Neuronal stem cell (in vitro differentiated cells): Measurements from ENCODE around the gene JAML.

Experiments used
- DNase-seq: peaks from one replicate; pipeline ENCODE4 v3.0.0-alpha.2; 2013; ENCODE audit warnings: low spot score
- H2AFZ ChIP-seq: one replicate; pipeline ENCODE4 v1.6.1; 2013; ENCODE audit warnings: mild to moderate bottlenecking, low read length, inconsistent platforms
- H2AK5ac ChIP-seq: 2 replicates; pipeline ENCODE4 v1.6.1; 2013; ENCODE audit warnings: low read depth, mild to moderate bottlenecking, inconsistent platforms, low read length, moderate library complexity, mixed read lengths
- H2BK120ac ChIP-seq: 2 replicates; pipeline ENCODE4 v1.6.1; 2013; ENCODE audit warnings: low read depth, mild to moderate bottlenecking, inconsistent platforms, low read length, moderate library complexity, mixed read lengths
- H2BK12ac ChIP-seq: one replicate; pipeline ENCODE4 v1.6.1; 2013; ENCODE audit warnings: low read length, inconsistent platforms
- H2BK15ac ChIP-seq: 2 replicates; pipeline ENCODE4 v1.6.1; 2013; ENCODE audit warnings: mild to moderate bottlenecking, low read length, inconsistent platforms, mixed read lengths
- H2BK5ac ChIP-seq: one replicate; pipeline ENCODE4 v1.6.1; 2013; ENCODE audit warnings: inconsistent platforms, mild to moderate bottlenecking, low read length, moderate library complexity
- H3K14ac ChIP-seq: one replicate; pipeline ENCODE4 v1.6.1; 2013; ENCODE audit warnings: low read length, inconsistent platforms
- H3K18ac ChIP-seq: 2 replicates; pipeline ENCODE4 v1.6.1; 2013; ENCODE audit warnings: low read length, inconsistent platforms
- H3K23ac ChIP-seq: 2 replicates; pipeline ENCODE4 v1.6.1; 2013; ENCODE audit warnings: low read depth, mild to moderate bottlenecking, mixed read lengths, low read length, inconsistent platforms; ENCODE audit not compliant: poor library complexity
- H3K27ac ChIP-seq: replicated peaks from 3 replicates; pipeline ENCODE4 v1.5.1; 2013; ENCODE audit warnings: low read length, inconsistent platforms
- H3K27me3 ChIP-seq, 3 experiments: 2 replicates each; pipeline ENCODE4 v1.6.1; 2013; ENCODE audit warnings: low read length in 3 of 3, mild to moderate bottlenecking in 2 of 3, inconsistent platforms in 1 of 3, low read depth in 1 of 3, mixed read lengths in 1 of 3, moderate library complexity in 1 of 3; ENCODE audit not compliant: control insufficient read depth in 3 of 3, insufficient read depth in 3 of 3
- H3K36me3 ChIP-seq, 2 donors: replicated peaks in 1 of 2; 2 replicates each; pipeline ENCODE4 v1.6.1; 2013; ENCODE audit warnings: low read length in 2 of 2; ENCODE audit not compliant: control insufficient read depth in 2 of 2, insufficient read depth in 2 of 2
- H3K4ac ChIP-seq: 2 replicates; pipeline ENCODE4 v1.6.1; 2013; ENCODE audit warnings: inconsistent platforms, mild to moderate bottlenecking, low read length, moderate library complexity
- H3K4me1 ChIP-seq, 2 donors: 1 replicate in 1 of 2; 2 replicates in 1 of 2; pipeline ENCODE4 v1.6.1; 2013; ENCODE audit warnings: low read length in 2 of 2, low read depth in 1 of 2; ENCODE audit not compliant: control insufficient read depth in 2 of 2, insufficient read depth in 1 of 2
- H3K4me2 ChIP-seq: one replicate; pipeline ENCODE4 v1.6.1; 2013; ENCODE audit warnings: mild to moderate bottlenecking, low read length, inconsistent platforms; ENCODE audit not compliant: insufficient read depth, poor library complexity, severe bottlenecking
- H3K4me3 ChIP-seq, 2 donors: 2 replicates each; pipeline ENCODE4 v1.5.1; 2013; ENCODE audit warnings: low read length in 2 of 2, mild to moderate bottlenecking in 2 of 2, inconsistent platforms in 1 of 2, moderate library complexity in 1 of 2
- H3K79me1 ChIP-seq: one replicate; pipeline ENCODE4 v1.6.1; 2013; ENCODE audit warnings: low read depth, mild to moderate bottlenecking, inconsistent platforms, low read length, moderate library complexity
- H3K9ac ChIP-seq: one replicate; pipeline ENCODE4 v1.6.1; 2013; ENCODE audit warnings: mild to moderate bottlenecking, low read depth, low read length, inconsistent platforms; ENCODE audit not compliant: poor library complexity
- H3K9me3 ChIP-seq, 2 donors: replicated peaks in 1 of 2; 2 replicates each; pipeline versions ENCODE3 to v1.6.1; 2013; ENCODE audit warnings: low read length in 2 of 2, mild to moderate bottlenecking in 2 of 2, inconsistent platforms in 1 of 2, low read depth in 1 of 2, mixed read lengths in 1 of 2, moderate library complexity in 1 of 2; ENCODE audit not compliant: control insufficient read depth in 2 of 2, insufficient read depth in 1 of 2
- H4K8ac ChIP-seq: one replicate; pipeline ENCODE4 v1.6.1; 2013; ENCODE audit warnings: low read depth, mild to moderate bottlenecking, inconsistent platforms, low read length, moderate library complexity
- H4K91ac ChIP-seq: one replicate; pipeline ENCODE4 v1.6.1; 2013; ENCODE audit warnings: low read length, low read depth, mild to moderate bottlenecking, inconsistent platforms; ENCODE audit not compliant: poor library complexity
- WGBS, 2 donors: extraction: QIAGEN DNeasy Blood & Tissue Kit; methylation state at CpG; one replicate each; pipeline ENCODE4 v1.1.7; 2013; ENCODE audit warnings: missing lambda C conversion rate in 2 of 2, mixed read lengths in 1 of 2; ENCODE audit not compliant: insufficient read length in 2 of 2, insufficient replicate concordance in 1 of 2; ENCODE audit errors: extremely low coverage in 2 of 2; 5-methylcytosine and 5-hydroxymethylcytosine counted together

JAML gene

GRCh38 chr11:118222437-118222836 is 2.4 kb downstream of the JAML start:
- Histone ChIP-seq H3K9me3 (no peaks in the 10 kb centered on the region), H3K14ac (no peak overlapping the region), H3K4ac (no peak overlapping the region), H2AK5ac (no peak overlapping the region), H4K8ac (no peak overlapping the region), H3K4me1 (no peaks in the 10 kb centered on the region), H3K36me3 (no peaks in the 10 kb centered on the region), H3K27me3 (peaks cover 0 to 14% (median 0%) of the 10 kb centered on the region in 3 experiments), H3K4me3 (no peak overlapping the region), H3K79me1 (no peaks in the 10 kb centered on the region), H3K9ac (no peak overlapping the region), H3K23ac (no peak overlapping the region), H3K18ac (no peak overlapping the region), H4K91ac (no peak overlapping the region), H2BK15ac (no peak overlapping the region), H3K4me2 (no peak overlapping the region), H2BK120ac (no peak overlapping the region), H2AFZ (no peak overlapping the region), H2BK5ac (no peak overlapping the region), H2BK12ac (no peak overlapping the region), H3K27ac (no peak overlapping the region)
- 100% methylated on average over 1 to 2 of the region's 4 CpGs for WGBS, 2 donors
- DNase-seq: no peak

- H2BK120ac ChIP-seq: no peak overlapping the region
- DNase-seq: no peak
- no peak overlapping the region for H2BK12ac ChIP-seq
- H3K79me1 ChIP-seq: no peaks in the 10 kb centered on the region
- H3K4me2 ChIP-seq: no peak overlapping the region
- peaks cover 0 to 14% (median 0%) of the 10 kb centered on the region in 3 experiments for H3K27me3 ChIP-seq
- H2AFZ ChIP-seq: no peak overlapping the region
- no peak overlapping the region for H3K9ac ChIP-seq
- H4K91ac ChIP-seq: no peak overlapping the region
- no peak overlapping the region for H3K4ac ChIP-seq
- peak overlapping the region; percentile 27 for H3K18ac ChIP-seq
- H2AK5ac ChIP-seq: no peak overlapping the region
- no CpG with 5 or more reads among the region's 5 CpGs for WGBS, 2 donors
- H3K23ac ChIP-seq: no peak overlapping the region
- no peaks in the 10 kb centered on the region for H3K4me1 ChIP-seq
- no peak overlapping the region for H4K8ac ChIP-seq
- H3K14ac ChIP-seq: no peak overlapping the region
- H2BK5ac ChIP-seq: no peak overlapping the region
- H3K27ac ChIP-seq: no peak overlapping the region
- H3K9me3 ChIP-seq: no peaks in the 10 kb centered on the region
- H2BK15ac ChIP-seq: no peak overlapping the region
- H3K4me3 ChIP-seq: no peak overlapping the region
- no peaks in the 10 kb centered on the region for H3K36me3 ChIP-seq
Observed at GRCh38 chr11:118221419-118221818, 3.4 kb downstream of the JAML start.

- Histone ChIP-seq H3K27ac (no peak overlapping the region), H4K8ac (no peak overlapping the region)
- WGBS, 2 donors: no CpG with 5 or more reads among the region's 1 CpG
Observed at GRCh38 chr11:118219732-118220131, 5.1 kb downstream of the JAML start.

GRCh38 chr11:118219244-118219643 is 5.6 kb downstream of the JAML start:
- H3K27me3 ChIP-seq: peaks cover 0 to 11% (median 0%) of the 10 kb centered on the region in 3 experiments
- H3K9ac ChIP-seq: no peak overlapping the region
- H4K91ac ChIP-seq: no peak overlapping the region
- H2BK120ac ChIP-seq: no peak overlapping the region
- DNase-seq: no peak
- H2AFZ ChIP-seq: no peak overlapping the region
- no peak overlapping the region for H3K4me2 ChIP-seq
- no peak overlapping the region for H4K8ac ChIP-seq
- H2BK12ac ChIP-seq: no peak overlapping the region
- no peak overlapping the region for H3K14ac ChIP-seq
- no peaks in the 10 kb centered on the region for H3K9me3 ChIP-seq
- H3K4ac ChIP-seq: no peak overlapping the region
- no peak overlapping the region for H2BK15ac ChIP-seq
- no peak overlapping the region for H3K4me3 ChIP-seq
- H2BK5ac ChIP-seq: no peak overlapping the region
- H3K79me1 ChIP-seq: no peaks in the 10 kb centered on the region
- no peak overlapping the region for H2AK5ac ChIP-seq
- no peak overlapping the region for H3K23ac ChIP-seq
- no peak overlapping the region for H3K18ac ChIP-seq
- no peaks in the 10 kb centered on the region for H3K36me3 ChIP-seq
- no peak overlapping the region for H3K27ac ChIP-seq
- no peaks in the 10 kb centered on the region for H3K4me1 ChIP-seq

More at GRCh38 chr11:118219732-118220131, 5.1 kb downstream of the JAML start:
- Histone ChIP-seq H4K91ac (no peak overlapping the region), H2BK15ac (no peak overlapping the region), H3K4ac (no peak overlapping the region), H2AK5ac (no peak overlapping the region), H2AFZ (no peak overlapping the region), H3K18ac (no peak overlapping the region), H3K14ac (no peak overlapping the region), H2BK120ac (no peak overlapping the region), H3K79me1 (no peaks in the 10 kb centered on the region), H3K4me2 (no peak overlapping the region), H2BK5ac (no peak overlapping the region), H3K27me3 (peaks cover 0 to 12% (median 0%) of the 10 kb centered on the region in 3 experiments), H2BK12ac (no peak overlapping the region), H3K9me3 (no peaks in the 10 kb centered on the region), H3K36me3 (no peaks in the 10 kb centered on the region), H3K4me1 (no peaks in the 10 kb centered on the region), H3K23ac (no peak overlapping the region), H3K4me3 (no peak overlapping the region), H3K9ac (no peak overlapping the region)
- no peak for DNase-seq
